ENCODE results near the gene TMEM50A. TPM values are rescaled to one million over a fixed set of nuclear protein-coding genes. Genes with fewer than 3 reads are reported as not detected.
"Not testable (repeated sequence)": the region's sequence is repeated elsewhere in the genome, so short reads cannot be mapped to it uniquely, and the experiment has no call there.

Gene TMEM50A
- 90.2 TPM for total RNA-seq

GRCh38 chr1:25338188-25338981 lies at the start of gene TMEM50A:
TMEM50A (plus strand) TSS chr1:25338334; CDS start chr1:25340487, 2,153 bp downstream.
- peak; percentile 72 for DNase-seq

- not testable (repeated sequence) for DNase-seq
Observed at GRCh38 chr1:25288573-25289101, 49.5 kb upstream of the TMEM50A start.

- DNase-seq = not testable (repeated sequence)
Observed at GRCh38 chr1:25290043-25290442, 48.1 kb upstream of the TMEM50A start.

- not testable (repeated sequence) for DNase-seq
Observed at GRCh38 chr1:25293426-25293825, 44.7 kb upstream of the TMEM50A start.

GRCh38 chr1:25294889-25295826 lies 43.0 kb upstream of the TMEM50A start:
- DNase-seq = not testable (repeated sequence)

GRCh38 chr1:25296501-25296900 lies 41.6 kb upstream of the TMEM50A start:
- DNase-seq = not testable (repeated sequence)

- DNase-seq = not testable (repeated sequence)
Observed at GRCh38 chr1:25300729-25301128, 37.4 kb upstream of the TMEM50A start.

- DNase-seq = not testable (repeated sequence)
Observed at GRCh38 chr1:25302330-25302729, 35.8 kb upstream of the TMEM50A start.

- DNase-seq = not testable (repeated sequence)
Observed at GRCh38 chr1:25304936-25305335, 33.2 kb upstream of the TMEM50A start.

- not testable (repeated sequence) for DNase-seq
Observed at GRCh38 chr1:25308168-25308567, 30.0 kb upstream of the TMEM50A start.

- not testable (repeated sequence) for DNase-seq
Observed at GRCh38 chr1:25309085-25309484, 29.0 kb upstream of the TMEM50A start.

GRCh38 chr1:25309486-25309885 lies 28.6 kb upstream of the TMEM50A start:
- not testable (repeated sequence) for DNase-seq

- not testable (repeated sequence) for DNase-seq
Observed at GRCh38 chr1:25312806-25313470, 25.2 kb upstream of the TMEM50A start.

- DNase-seq = not testable (repeated sequence)
Observed at GRCh38 chr1:25320314-25320938, 17.7 kb upstream of the TMEM50A start.

GRCh38 chr1:25322127-25322526 lies 16.0 kb upstream of the TMEM50A start:
- DNase-seq = not testable (repeated sequence)

GRCh38 chr1:25324407-25324806 lies 13.7 kb upstream of the TMEM50A start:
- not testable (repeated sequence) for DNase-seq

- DNase-seq = not testable (repeated sequence)
Observed at GRCh38 chr1:25327864-25328790, 10.0 kb upstream of the TMEM50A start.

GRCh38 chr1:25328791-25329185 lies 9.3 kb upstream of the TMEM50A start:
- DNase-seq = not testable (repeated sequence)

- not testable (repeated sequence) for DNase-seq
Observed at GRCh38 chr1:25329336-25329735, 8.8 kb upstream of the TMEM50A start.

- peak; percentile 36 for DNase-seq
Observed at GRCh38 chr1:25329950-25330349, 8.2 kb upstream of the TMEM50A start.

All from skin of body (tissue), 2 donors.